Fibroblast of mammary gland (primary cell): ENCODE measurements around the gene SLC7A14.

Source experiments
- DNase-seq: peaks from one replicate; pipeline ENCODE4 v3.0.0-alpha.2; 2010; ENCODE audit warnings: low read depth
- H3K4me3 ChIP-seq: 2 replicates; pipeline ENCODE4 v1.5.1; 2011; ENCODE audit warnings: low read depth, mild to moderate bottlenecking, low read length, moderate library complexity; ENCODE audit not compliant: control insufficient read depth
- TF ChIP-seq, protein P1 (sequence below): conservative IDR thresholded peaks from 2 replicates; pipeline ENCODE4 v1.5.1; 2011; ENCODE audit warnings: low read depth, low read length, inconsistent platforms; ENCODE audit not compliant: control insufficient read depth, insufficient read depth

The SLC7A14 gene

DNA sequence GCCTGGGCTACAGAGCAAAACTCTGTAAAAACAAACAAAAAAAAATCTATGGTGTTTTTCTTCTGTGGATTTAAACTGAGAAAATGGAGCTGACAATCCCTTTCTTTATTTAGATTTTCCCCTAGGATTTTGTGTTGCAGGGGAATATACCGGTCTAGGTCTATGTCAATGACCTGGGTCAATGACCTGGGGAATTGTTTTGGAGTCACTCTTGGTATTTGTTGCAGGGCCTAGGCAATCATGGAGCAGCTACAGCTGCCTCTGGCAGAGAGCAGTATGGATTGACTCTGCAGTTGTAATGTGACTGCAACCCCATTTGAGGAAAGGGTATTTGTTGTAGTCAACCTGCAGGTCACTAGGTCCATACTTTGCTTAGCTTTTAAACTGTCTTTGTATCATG, 37.6 kb upstream of the SLC7A14 start:
- H3K4me3 ChIP-seq = no peak overlapping the region
- TF ChIP-seq, protein P1, sequence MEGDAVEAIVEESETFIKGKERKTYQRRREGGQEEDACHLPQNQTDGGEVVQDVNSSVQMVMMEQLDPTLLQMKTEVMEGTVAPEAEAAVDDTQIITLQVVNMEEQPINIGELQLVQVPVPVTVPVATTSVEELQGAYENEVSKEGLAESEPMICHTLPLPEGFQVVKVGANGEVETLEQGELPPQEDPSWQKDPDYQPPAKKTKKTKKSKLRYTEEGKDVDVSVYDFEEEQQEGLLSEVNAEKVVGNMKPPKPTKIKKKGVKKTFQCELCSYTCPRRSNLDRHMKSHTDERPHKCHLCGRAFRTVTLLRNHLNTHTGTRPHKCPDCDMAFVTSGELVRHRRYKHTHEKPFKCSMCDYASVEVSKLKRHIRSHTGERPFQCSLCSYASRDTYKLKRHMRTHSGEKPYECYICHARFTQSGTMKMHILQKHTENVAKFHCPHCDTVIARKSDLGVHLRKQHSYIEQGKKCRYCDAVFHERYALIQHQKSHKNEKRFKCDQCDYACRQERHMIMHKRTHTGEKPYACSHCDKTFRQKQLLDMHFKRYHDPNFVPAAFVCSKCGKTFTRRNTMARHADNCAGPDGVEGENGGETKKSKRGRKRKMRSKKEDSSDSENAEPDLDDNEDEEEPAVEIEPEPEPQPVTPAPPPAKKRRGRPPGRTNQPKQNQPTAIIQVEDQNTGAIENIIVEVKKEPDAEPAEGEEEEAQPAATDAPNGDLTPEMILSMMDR = no peak
- no peak for DNase-seq

DNA sequence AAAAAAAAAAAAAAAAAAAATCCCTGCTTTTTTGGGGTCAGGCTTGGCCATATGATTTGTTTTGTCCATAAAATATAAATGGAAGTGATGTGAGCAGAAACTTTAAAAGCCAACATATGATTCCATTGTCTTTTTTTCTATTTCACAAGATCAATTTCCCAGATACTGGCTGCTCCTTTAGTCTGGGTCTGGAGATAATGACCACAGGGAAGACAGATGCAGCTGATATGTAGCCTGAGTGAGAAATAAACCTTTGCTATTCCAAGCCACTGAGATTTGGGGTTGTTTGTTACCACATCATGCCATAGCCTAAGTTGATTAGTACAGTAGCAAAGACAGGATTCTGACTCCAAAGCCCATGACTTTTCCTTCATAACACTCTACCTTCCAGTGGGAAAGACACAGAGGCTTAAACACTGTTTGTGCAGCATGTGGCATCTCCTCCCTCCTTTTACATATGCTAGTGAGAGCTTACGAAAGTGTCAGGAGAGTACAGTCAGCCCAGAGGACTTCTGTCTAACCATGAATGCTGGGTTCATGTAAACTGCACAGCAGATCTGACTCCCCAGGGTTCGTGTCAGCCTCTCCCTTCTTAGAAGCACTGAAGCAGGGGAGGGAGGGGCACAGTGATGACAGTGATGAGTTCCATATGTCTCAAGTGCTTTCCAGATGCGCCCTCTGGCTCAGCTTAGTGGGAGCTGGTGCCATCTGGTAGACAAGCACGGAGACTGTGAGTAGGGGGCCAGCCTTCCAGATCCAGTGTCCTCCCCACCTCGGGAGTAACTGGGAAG, 36.7 kb upstream of the SLC7A14 start:
- no peak overlapping the region for H3K4me3 ChIP-seq

DNA sequence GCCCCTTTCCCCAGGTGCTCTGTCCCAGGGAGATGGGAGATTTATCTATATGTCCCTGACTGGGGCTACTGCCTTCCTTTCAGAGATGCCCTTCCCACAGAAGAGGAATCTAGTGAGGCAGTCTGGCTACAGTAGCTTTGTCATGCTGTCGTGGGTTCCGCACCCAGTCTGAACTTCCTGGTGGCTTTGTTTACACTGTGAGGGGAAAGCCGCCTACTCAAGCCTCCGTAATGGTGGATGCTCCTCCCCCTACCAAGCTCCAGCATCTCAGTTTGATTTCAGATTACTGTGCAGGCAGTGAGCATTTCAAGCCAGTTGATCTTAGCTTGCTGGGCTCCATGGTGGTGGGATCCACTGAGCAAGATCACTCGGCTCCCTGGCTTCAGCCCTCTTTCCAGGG, 35.4 kb upstream of the SLC7A14 start:
- TF ChIP-seq, protein P1 = no peak
- no peak for DNase-seq
- no peak overlapping the region for H3K4me3 ChIP-seq

More for the DNA sequence above, 36.7 kb upstream of the SLC7A14 start:
- TF ChIP-seq, protein P1 = no peak
- peak; percentile 99 for DNase-seq

DNA sequence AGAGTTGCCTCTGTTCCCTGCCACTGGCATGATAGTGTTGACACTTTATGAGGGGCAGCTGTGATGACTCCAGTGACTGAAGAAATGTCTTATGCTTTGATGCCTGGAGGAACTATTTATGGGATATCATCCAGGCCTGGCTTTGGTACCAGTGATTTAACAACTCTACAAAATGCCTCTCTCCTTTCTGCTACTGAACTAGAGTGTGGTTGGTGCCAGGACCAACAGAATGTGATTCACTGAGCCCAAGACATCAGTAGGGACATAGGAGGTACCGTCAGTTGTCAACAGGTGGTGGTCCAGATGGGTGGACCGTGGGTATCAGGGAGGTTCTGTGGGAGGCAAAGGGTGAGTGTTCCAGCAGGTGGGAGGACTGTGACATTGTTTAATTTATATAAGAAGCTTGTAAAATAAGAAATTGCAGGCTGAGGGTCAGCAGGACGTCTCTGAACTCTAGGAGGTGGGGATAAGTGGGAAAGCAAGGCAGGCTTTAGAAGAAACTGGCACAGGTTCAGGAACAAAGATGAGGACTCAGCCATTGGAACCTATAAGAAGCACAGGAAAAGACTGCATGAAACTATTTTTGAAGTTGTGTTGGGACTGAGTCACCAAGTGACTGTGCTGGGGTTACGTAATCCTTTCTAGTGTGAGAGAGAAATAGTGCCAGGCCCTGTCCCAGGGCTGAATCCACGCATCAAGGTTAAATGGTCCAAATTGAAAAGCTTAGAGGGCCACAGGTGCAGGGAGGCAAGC, 28.5 kb upstream of the SLC7A14 start:
- DNase-seq = peak; percentile 96

DNA sequence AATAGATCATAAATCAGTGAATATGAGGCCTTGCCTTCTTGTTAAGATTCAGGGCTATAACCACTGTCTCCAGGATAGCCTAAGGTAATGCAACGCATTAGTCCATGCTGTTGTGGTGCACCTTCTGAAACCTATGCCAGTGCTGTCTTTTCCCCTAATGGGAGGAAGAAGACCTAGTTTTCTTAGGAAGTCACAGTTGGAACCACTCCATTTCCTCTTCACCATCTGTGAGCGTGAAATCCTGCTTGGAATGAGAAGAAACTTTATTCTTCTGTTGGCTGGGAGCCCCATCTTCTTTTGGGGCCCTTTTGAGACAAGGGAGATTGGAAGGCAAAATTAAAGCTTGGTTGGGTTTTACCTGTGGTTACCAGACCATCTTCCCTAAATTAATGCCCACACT, 25.9 kb upstream of the SLC7A14 start:
- TF ChIP-seq, protein P1 = no peak
- DNase-seq = no peak
- no peak overlapping the region for H3K4me3 ChIP-seq

More for the DNA sequence above, 28.5 kb upstream of the SLC7A14 start:
- no peak overlapping the region for H3K4me3 ChIP-seq
- TF ChIP-seq, protein P1 = no peak

DNA sequence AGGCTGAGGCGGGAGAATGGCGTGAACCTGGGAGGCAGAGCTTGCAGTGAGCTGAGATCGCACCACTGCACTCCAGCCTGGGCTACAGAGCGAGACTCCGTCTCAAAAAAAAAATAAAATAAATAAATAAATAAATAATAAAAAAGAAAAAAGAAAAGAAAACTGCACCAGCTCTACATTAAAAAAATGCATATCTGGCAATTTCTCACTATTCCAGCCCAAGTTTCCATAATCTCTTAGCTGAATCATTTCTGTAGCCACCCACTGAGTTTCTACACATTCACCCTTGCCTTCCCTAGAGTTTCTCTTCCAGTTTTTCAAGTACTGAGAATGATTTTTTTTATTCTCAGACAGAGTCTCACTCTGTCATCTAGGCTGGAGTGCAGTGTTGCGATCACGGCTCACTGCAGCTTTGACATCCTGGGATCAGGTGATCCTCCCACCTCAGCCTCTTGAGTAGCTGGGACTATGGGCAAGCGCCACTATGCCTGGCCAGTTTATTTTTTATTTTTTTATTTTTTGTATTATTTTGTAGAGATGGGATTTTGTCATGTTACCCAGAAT, 24.5 kb upstream of the SLC7A14 start:
- TF ChIP-seq, protein P1 = no peak
- DNase-seq = no peak

More for the DNA sequence above, 24.5 kb upstream of the SLC7A14 start:
- no peak overlapping the region for H3K4me3 ChIP-seq
